HG03175 (cell line): Measurements from ENCODE around the gene MOB2.

Source experiments
- ATAC-seq: cut with Tn5 transposase; IDR thresholded peaks from one replicate; pipeline ENCODE4 v1.9.1; 2021; ENCODE audit warnings: mild to moderate bottlenecking, moderate library complexity; ENCODE audit not compliant: unreplicated experiment

The MOB2 gene

DNA sequence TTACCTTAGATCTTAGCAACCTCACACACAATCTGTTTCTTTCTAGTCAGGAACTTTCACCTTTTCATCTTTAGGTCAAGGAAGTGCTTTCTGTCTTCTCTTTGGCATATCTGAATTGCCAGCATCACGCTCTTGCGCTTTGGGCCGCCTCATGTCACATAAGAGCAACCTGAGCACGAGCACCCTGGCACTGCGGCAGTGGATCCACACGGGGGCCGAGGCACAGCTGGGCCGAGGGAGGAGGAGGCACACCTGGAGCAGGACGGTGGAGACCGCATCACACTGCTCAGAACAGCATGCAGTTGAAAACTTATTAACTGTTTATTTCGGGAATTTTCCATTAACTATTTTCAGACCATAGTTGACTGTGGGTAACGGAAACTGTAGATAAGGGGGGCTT, 10.7 kb downstream of the MOB2 start:
- ATAC-seq, result no peak

- no peak for ATAC-seq
Measured at GRCh38 chr11:1473786-1474185, 12.8 kb downstream of the MOB2 start.

DNA sequence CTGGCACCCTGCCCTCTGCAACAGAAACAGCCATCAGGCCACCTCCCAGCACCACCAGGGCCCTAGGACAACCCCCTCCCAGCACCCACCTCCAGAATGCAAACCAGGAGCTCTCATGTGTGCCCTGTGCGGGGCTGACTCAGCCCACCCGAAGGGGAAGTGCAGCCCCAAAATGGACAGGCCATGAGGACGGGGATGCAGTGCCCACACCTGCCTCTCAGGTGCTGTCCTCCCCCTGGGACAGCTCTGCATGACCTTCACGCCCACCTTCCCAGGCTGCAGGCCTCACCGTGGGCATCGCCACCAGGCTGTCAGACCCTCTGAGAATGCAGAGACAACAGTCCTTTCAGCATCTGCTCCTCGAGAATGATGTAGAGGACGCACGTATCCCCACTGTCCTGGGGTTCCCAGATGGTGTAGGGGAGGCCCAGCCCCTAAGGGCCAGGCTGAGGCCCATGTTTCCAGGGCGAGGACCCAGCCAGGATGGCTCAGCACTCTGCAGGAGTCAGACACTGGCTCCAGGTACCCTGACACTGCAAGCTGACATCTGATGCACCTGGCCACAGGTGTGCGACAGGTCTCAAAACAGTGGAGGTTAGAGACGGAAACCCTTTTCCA, 13.5 kb downstream of the MOB2 start:
- no peak for ATAC-seq

DNA sequence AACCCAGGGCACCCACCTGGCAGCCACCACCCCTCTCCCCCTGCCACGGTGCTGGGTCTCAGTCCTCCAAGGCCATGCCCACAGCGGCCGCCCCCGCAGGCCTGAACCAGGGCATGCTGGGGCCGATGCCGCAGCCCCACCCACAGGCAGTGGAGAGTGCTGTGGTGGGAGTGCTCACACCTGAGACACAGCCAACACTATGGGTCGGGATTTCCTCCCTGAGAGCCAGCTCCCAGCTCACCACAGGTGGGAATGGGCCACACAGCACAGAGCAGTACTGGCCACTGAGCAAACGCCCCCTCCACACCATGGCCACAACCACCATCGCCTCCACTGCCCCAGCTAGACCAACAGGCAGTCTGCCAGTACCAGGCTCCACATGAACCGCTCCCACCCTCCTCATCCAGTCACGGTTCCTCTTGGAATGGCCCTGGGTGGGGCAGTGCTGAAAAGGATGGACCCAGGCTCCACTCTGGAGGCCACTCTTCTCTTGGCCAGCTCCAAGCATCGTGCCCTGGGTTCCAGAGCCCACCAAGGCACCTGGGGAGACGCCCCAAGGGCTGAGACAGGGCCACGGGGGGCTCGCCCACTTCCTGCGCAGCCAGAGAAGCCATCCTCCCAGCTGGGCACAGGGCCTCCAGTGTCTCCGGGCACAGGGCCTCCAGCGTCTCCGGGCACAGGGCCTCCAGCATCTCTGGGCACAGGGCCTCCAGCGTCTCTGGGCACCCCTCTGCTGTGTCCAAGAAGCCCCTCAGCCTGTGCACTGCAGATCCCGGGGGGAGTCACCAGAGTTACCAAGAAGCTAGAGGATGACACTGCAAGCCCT, 14.2 kb downstream of the MOB2 start:
- no peak for ATAC-seq

DNA sequence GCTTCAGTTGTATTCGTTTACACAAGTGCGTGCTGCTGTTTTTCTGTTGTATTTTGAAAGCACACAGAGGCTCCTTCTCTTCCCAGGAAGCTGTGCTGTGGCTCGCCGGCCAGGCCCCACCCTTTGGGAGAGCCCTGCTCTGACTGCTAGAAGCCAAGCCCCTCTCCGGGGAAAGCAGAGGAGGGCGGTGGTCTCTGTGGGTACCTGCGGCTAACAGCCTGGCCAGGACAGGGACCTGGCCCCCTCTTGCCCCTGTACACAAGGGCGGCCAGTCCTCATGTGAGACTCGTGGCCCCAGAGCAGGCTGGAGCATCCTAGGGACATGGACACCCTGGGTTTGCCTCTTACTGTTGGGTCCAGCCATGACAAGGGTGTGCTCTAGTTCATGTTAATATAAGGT, 14.8 kb downstream of the MOB2 start:
- no peak for ATAC-seq

DNA sequence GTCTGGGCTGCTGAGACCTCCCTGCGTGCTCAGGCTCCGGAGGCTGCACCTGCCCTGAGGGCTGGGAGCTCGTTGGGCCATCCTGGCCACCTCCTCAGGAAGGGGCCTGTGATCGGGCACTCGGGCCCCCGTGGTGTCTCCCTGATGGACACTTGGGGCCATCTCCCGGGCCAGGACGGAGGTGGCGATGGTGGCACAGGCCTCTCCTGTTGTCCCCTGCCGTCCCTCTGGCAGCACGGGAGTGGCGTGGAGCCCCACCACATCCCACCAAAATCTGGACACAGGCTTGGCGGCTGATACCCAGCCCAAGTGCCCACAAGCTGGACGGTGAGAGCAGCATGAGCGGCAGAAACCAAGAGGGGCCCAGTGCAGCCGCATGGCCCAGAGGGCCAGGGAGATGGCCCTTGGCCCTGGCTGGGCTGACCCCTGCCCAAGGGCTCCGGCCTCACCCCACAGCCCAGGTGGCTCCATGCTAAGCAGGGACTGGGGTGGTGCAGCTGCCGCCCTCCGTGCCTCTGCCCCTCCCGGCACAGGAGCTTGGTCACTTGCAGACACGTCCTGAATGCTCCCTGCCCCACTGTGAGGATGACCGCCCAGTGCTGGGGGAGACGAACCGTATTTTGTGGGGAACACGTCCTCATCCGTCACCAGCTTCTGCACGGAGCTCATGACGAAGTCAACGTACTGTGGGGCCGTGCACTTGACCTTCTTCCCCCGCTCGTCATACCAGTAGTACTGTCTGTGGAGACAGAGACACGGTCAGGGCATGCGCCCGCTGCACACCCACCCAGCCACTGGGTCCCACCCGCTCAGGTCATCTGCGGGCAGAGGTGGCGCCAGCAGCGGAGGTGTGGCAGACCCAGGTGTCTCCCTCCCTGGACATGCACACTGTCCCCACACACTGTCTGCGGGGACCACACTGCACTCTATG, 15.6 kb downstream of the MOB2 start:
- ATAC-seq, result no peak

DNA sequence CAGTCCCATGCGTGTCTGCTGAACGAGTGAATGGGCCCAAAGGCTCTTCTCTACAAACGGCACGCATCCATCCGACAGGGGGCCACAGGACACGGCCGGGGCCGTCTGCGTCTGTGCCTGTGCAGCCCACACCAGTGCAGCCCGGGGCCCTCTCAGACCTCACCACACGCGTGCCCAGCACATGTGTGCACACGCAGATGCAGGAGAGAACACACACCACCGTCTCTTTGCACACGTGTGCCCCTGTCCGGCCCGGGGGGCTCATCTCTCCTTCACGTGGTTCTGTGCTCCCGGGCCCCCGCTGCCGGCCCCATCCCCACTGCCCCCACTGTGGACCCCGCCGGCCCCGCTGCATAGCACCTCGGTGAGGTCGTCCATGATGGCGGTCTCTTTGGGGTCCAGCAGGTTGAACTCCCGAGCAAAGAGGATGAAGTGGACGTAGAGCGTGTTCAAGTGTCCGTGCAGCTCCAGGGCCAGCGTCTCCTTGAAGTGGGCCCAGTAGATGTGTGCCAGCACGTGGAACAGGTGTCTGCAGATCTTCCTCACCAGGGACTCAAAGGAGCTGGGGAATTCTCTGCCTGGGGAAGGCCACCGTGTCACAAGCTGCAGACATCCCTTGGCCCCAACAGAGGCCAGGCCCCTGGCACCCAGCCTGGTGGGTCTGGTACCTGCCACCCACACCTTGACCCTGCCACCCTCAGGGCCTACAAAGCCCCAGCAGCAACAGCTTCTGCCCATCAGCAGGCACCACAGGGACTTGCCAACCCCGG, 16.5 kb downstream of the MOB2 start:
- ATAC-seq, result no peak

GRCh38 chr11:1469287-1469910, 17.2 kb downstream of the MOB2 start:
- no peak for ATAC-seq

DNA sequence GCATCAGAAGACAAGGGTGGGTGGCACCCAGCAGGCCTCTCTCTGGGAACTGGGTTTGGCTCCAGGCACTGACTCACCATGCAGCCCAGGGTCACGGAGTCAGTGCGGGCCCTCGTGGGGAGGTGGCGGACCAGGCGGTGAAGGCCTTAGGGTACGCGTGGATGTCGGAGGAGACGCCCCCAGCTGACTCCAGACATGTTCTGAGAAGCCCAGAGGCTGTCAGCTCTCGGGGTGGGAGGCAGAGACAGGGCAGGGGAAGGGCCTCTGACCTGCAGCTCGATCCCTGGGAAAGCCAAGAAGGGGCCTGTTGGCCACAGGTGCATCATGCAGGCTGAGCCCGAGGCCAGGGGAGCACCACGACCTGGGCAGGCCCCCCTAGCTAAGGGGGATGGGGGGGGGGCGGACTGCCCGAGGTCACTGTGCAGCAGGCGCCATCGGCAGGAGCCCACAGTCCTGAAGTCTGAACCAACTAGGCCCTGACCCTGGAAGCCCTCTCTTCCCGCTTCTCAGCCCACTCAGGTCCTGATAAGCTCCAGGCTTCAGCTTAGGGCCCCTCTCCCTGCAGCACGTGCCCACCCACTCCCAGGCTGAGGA, 18.0 kb downstream of the MOB2 start:
- ATAC-seq, result no peak

DNA sequence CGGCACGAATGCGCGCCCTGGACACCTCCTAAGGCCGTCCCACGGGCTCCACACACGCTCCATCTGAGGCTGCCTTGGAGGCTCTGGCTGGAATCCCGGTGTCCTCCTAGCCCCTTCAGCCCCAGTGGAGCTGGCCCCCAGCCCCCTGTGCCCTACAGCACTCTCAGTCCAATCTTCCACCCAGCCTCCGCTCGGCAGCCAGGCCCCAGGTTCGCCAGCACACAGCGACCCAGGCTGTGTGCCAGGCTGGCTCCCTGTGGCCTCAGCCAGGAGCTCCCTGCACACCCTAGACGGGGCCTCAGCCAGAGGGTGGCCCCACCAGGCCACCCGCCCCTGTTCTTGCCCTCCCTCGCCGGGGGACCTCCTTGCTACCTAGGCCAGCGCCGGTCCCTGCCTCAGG, 18.6 kb downstream of the MOB2 start:
- no peak for ATAC-seq

DNA sequence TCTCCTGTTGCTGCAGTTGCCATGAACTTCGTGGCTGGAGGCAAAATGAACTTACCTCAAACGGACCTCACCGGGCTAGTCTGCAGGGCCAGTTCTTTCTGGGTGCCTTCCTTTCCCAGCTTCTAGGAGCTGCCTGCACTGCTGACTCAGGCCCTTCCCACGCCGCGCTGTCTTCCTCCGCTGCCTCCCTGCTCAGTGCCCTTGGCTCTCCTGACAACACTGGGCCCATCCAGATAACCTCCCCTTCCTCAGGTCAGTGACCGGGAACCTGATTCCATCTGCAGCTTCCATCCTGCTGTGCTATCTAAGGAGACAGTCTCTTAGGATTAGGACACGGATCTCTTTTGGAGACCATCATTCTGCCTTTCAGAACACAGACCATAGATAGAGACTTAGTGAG, 19.3 kb downstream of the MOB2 start:
- ATAC-seq, result no peak

DNA sequence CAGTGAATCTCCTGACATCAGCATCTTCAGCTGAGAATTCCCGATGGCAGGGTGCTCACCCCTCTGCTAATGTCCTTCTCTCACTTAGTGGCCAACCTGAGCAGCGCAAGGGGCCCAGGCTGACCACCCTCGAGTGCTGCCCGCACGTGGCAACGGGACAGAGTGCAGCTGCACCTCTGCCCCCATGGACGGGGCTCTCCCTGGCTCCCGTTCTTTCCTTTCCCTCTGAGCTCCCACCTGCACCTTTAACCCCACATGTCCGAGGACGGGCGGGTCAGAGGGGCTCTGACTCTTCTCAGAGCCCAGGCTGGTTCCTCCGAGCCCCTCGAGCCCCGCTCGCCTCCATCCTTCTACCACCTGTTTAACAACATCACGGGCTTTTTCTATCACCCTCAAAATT, 19.8 kb downstream of the MOB2 start:
- no peak for ATAC-seq

GRCh38 chr11:1463056-1463455, 23.5 kb downstream of the MOB2 start:
- no peak for ATAC-seq

- no peak for ATAC-seq
Measured at GRCh38 chr11:1462698-1462975, 23.9 kb downstream of the MOB2 start.

GRCh38 chr11:1461826-1462697, 24.5 kb downstream of the MOB2 start:
- ATAC-seq, result no peak

- ATAC-seq, result no peak
Measured at GRCh38 chr11:1460986-1461825, 25.4 kb downstream of the MOB2 start.

DNA sequence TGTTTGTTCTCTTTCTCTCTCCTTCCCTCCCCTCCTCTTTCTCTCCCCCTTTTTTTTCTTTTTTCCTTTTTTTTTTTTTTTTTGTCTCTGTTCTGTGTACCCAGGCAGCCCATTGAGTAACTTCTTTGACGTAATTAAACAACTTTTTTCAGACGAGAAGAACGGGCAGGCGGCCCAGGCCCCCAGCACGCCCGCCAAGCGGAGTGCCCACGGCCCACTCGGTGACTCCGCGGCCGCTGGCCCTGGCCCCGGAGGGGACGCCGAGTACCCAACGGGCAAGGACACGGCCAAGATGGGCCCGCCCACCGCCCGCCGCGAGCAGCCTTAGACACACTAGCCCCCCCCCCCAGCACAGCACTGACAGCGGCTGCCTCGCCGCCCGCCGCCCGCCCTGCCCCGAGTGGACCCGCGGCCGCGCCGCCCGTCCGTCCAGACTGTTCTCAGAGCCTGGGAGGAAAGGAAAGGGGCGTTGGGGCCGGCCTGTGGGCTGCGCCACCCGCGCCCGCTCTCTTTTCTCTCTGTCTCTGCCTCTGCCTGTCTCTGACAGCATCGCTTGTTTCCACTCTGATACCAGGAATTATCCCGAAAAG, 26.1 kb downstream of the MOB2 start:
- ATAC-seq, result no peak

- no peak for ATAC-seq
Measured at GRCh38 chr11:1459764-1460395, 26.7 kb downstream of the MOB2 start.
